HepG2 (cell line): ENCODE data around the gene MTMR3. TPM values are rescaled to one million over a fixed set of nuclear protein-coding genes. Genes with fewer than 3 reads are reported as not detected.

ENCODE experiments used
- ATAC-seq: fragments of 200-7000 bp; cut with Tn5 transposase; 3 replicates; pipeline ENCODE4 v1.9.1; 2020; ENCODE audit warnings: mild to moderate bottlenecking, moderate library complexity
- BruUV-seq: library from RNA; stranded (reverse); fragments of 400-500 nt; replicated peaks from 2 replicates; lab custom pipeline; 2021; lab: Mats Ljungman, UMichigan
- CTCF ChIA-PET: fragments of 300-600 bp; formaldehyde crosslinking; extraction: SDS; loops from one replicate; lab custom pipeline; 2021; ENCODE audit warnings: low total read pairs, inconsistent platforms, low intra/inter-chr PET ratio; lab: Yijun Ruan, JAX
- POLR2A ChIA-PET: fragments of 350-600 bp; sonication (Branson Sonifier 250); formaldehyde crosslinking; loops from one replicate; lab custom pipeline; 2020; ENCODE audit warnings: antibody characterized with exemption, inconsistent platforms; lab: Yijun Ruan, JAX
- DNase-seq: peaks from one replicate; pipeline ENCODE4 v3.0.0-alpha.2; 2015; ENCODE audit warnings: low spot score
- FAIRE-seq: peaks from 3 replicates; lab custom pipeline; 2011; peaks lifted over from hg19 to GRCh38; lab: Jason Lieb, UNC
- H2AFZ ChIP-seq: one replicate; pipeline ENCODE4 v1.6.1; 2011; ENCODE audit warnings: low read length, inconsistent platforms
- H3K27ac ChIP-seq: fragments of 300-600 bp; 3 replicates; pipeline ENCODE4 v1.8.0; 2011; ENCODE audit warnings: mixed run types, mild to moderate bottlenecking, mixed read lengths, low read length, inconsistent platforms; ENCODE audit not compliant: insufficient read depth; ENCODE audit errors: extremely low read length
- H3K27me3 ChIP-seq, 2 experiments: fragments of 200-600 bp in 1 of 2; 2 replicates in 1 of 2; 3 replicates in 1 of 2; pipeline versions ENCODE4 v1.6.0 to v1.8.0; 2011; ENCODE audit warnings: low read length in 2 of 2, mild to moderate bottlenecking in 2 of 2, moderate library complexity in 2 of 2, inconsistent platforms in 1 of 2; ENCODE audit not compliant: insufficient read depth in 2 of 2, control insufficient read depth in 1 of 2
- H3K36me3 ChIP-seq, 2 experiments: fragments of 200-600 bp in 1 of 2; replicated peaks in 1 of 2; 2 replicates in 1 of 2; 3 replicates in 1 of 2; pipeline versions ENCODE4 v1.5.1 to v1.8.0; 2011; ENCODE audit warnings: low read length in 2 of 2, inconsistent platforms in 1 of 2; ENCODE audit not compliant: insufficient read depth in 2 of 2, control insufficient read depth in 1 of 2
- H3K4me1 ChIP-seq: 2 replicates; pipeline ENCODE4 v1.5.1; 2012; ENCODE audit warnings: low read length, inconsistent platforms; ENCODE audit not compliant: insufficient read depth
- H3K4me2 ChIP-seq: 2 replicates; pipeline ENCODE4 v1.6.0; 2011; ENCODE audit warnings: low read depth, low read length, inconsistent platforms
- H3K4me3 ChIP-seq, 3 experiments: fragments of 200-600 bp in 1 of 3; sonication (generic), shearing (Covaris generic) in 1 of 3; replicated peaks in 1 of 3; 2 replicates each; pipeline ENCODE4 v1.5.1; 2011 to 2016; ENCODE audit warnings: low read length in 3 of 3, inconsistent platforms in 2 of 3, low read depth in 2 of 3, mild to moderate bottlenecking in 2 of 3, control low read depth in 1 of 3, mixed read lengths in 1 of 3; ENCODE audit not compliant: insufficient read depth in 1 of 3
- H3K79me2 ChIP-seq: one replicate; pipeline ENCODE4 v1.6.1; 2011; ENCODE audit warnings: low read length, inconsistent platforms; ENCODE audit not compliant: insufficient read depth
- H3K9ac ChIP-seq: 2 replicates; pipeline ENCODE4 v1.6.0; 2011; ENCODE audit warnings: mild to moderate bottlenecking, low read depth, low read length, inconsistent platforms; ENCODE audit not compliant: insufficient read depth
- H3K9me3 ChIP-seq: 2 replicates; pipeline ENCODE4 v1.5.1; 2012; ENCODE audit warnings: mild to moderate bottlenecking, low read length
- H4K20me1 ChIP-seq: 2 replicates; pipeline ENCODE4 v1.6.0; 2011; ENCODE audit warnings: inconsistent platforms, mild to moderate bottlenecking, low read length, moderate library complexity; ENCODE audit not compliant: insufficient read depth
- NCOA2 ChIP-seq: sonication (generic); formaldehyde crosslinking; IDR thresholded peaks from 2 replicates; pipeline ENCODE4 v1.8.0; 2022; ENCODE audit warnings: inconsistent platforms
- SALL1 ChIP-seq: sonication (generic); formaldehyde crosslinking; IDR thresholded peaks from 2 replicates; pipeline ENCODE4 v1.8.0; 2022; ENCODE audit warnings: mild to moderate bottlenecking, missing genetic modification reagents
- SOX13 ChIP-seq, 3 experiments: fragments of 450-650 bp in 1 of 3; sonication (generic) in 1 of 3; formaldehyde crosslinking in 1 of 3; IDR thresholded peaks in 2 of 3; conservative IDR thresholded peaks in 1 of 3; 2 replicates each; pipeline versions ENCODE4 v1.5.0 to v1.6.1; 2016 to 2020; ENCODE audit warnings: antibody characterized with exemption in 1 of 3, mild to moderate bottlenecking in 1 of 3, missing compliant biosample characterization in 1 of 3, missing genetic modification reagents in 1 of 3, moderate library complexity in 1 of 3
- SOX5 ChIP-seq: IDR thresholded peaks from 2 replicates; pipeline ENCODE4 v1.6.1; 2016; ENCODE audit warnings: borderline replicate concordance
- ZNF124 ChIP-seq: sonication (generic); formaldehyde crosslinking; IDR thresholded peaks from 2 replicates; pipeline ENCODE4 v1.4.0; 2020; ENCODE audit warnings: missing genetic modification reagents
- ZNF556 ChIP-seq: sonication (generic); formaldehyde crosslinking; IDR thresholded peaks from 2 replicates; pipeline ENCODE4 v1.4.0; 2020; ENCODE audit warnings: mild to moderate bottlenecking, missing genetic modification reagents, borderline replicate concordance
- ZNF562 ChIP-seq: sonication (generic); formaldehyde crosslinking; IDR thresholded peaks from 2 replicates; pipeline ENCODE4 v1.8.0; 2022; ENCODE audit warnings: missing genetic modification reagents, borderline replicate concordance
- ZNF652 ChIP-seq: IDR thresholded peaks from 2 replicates; pipeline ENCODE4 v1.6.1; 2016; ENCODE audit warnings: low read depth, borderline replicate concordance
- WGBS: methylation state at CpG from one replicate; pipeline ENCODE4 v1.1.6; 2017; ENCODE audit warnings: low lambda C conversion rate; 5-methylcytosine and 5-hydroxymethylcytosine counted together
- in situ Hi-C: cut with HindIII; loops from 2 replicates; pipeline ENCODE4 v1.10.0; 2017; ENCODE audit warnings: low pct_unique_long_range_greater_than_20kb; ENCODE audit not compliant: extremely low pct_ligation_motif_present
- intact Hi-C: fragments of 100-400 bp; cut with micrococcal nuclease; formaldehyde crosslinking; loops from one replicate; pipeline ENCODE4 v1.10.0; 2022; ENCODE audit not compliant: unreplicated experiment
- polyA plus RNA-seq, 8 experiments: library from polyadenylated mRNA; depleted of rRNA in 3 of 8; stranded (reverse) in 7 of 8; unstranded in 1 of 8; fragments of >200 nt; fragmentation: Illumina TruSeq in 4 of 8; extraction: Trizol in 4 of 8; gene quantifications; 2 replicates each; pipeline versions ENCODE4 v1.2.1 to v1.2.3, GENCODE V29; 2011 to 2016; ENCODE audit warnings: low read depth in 4 of 8, missing spikeins in 1 of 8, mixed read lengths in 1 of 8; ENCODE audit not compliant: insufficient read depth in 1 of 8
- total RNA-seq, 5 experiments: library from RNA; depleted of rRNA; stranded (reverse); fragments of >200 nt; fragmentation: Illumina TruSeq; extraction: Trizol; gene quantifications; 2 replicates each; pipeline ENCODE4 v1.2.3, GENCODE V29; 2016; ENCODE audit warnings: low read depth in 1 of 5
- TF ChIP-seq, protein P1 (sequence below): sonication (generic); formaldehyde crosslinking; IDR thresholded peaks from 2 replicates; pipeline ENCODE4 v1.4.0; 2020; ENCODE audit warnings: missing genetic modification reagents
- TF ChIP-seq, protein P2 (sequence below): sonication (generic); formaldehyde crosslinking; IDR thresholded peaks from 2 replicates; pipeline ENCODE4 v1.4.0; 2020; ENCODE audit warnings: missing genetic modification reagents

The MTMR3 gene
- total and polyA plus RNA-seq, 2 of the 13 experiments (the other 11 are each of a cell fraction or from before 2014, with no cell fraction given): 12.6 to 24.8 TPM

DNA sequence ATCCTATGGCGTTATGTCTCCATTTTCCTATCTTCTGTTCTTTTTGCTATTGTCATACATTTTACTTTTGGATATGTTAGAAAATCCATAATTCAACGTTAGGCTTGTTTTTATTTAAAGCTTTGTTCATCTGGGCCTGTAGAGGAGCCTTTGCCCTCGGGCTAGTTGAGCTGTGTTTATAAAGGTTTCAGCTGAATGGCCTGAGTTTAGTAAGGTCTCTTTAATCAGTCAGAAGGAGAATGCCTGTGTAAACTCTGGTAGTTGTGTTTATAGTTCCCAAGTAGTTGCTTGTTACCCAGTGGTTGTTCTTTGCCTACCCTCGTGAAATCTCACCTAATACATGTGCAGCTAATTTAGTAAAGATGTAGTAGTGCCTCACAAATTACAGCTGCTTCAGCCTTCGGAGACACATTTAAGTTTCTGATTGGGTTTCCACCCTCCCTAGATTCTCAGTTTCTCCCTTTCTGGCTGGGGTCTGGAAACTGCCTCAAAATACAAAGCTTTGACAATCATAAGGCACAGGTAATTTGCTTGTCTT lies 33.1 kb downstream of the MTMR3 start (continued):
- TF ChIP-seq, protein P1, sequence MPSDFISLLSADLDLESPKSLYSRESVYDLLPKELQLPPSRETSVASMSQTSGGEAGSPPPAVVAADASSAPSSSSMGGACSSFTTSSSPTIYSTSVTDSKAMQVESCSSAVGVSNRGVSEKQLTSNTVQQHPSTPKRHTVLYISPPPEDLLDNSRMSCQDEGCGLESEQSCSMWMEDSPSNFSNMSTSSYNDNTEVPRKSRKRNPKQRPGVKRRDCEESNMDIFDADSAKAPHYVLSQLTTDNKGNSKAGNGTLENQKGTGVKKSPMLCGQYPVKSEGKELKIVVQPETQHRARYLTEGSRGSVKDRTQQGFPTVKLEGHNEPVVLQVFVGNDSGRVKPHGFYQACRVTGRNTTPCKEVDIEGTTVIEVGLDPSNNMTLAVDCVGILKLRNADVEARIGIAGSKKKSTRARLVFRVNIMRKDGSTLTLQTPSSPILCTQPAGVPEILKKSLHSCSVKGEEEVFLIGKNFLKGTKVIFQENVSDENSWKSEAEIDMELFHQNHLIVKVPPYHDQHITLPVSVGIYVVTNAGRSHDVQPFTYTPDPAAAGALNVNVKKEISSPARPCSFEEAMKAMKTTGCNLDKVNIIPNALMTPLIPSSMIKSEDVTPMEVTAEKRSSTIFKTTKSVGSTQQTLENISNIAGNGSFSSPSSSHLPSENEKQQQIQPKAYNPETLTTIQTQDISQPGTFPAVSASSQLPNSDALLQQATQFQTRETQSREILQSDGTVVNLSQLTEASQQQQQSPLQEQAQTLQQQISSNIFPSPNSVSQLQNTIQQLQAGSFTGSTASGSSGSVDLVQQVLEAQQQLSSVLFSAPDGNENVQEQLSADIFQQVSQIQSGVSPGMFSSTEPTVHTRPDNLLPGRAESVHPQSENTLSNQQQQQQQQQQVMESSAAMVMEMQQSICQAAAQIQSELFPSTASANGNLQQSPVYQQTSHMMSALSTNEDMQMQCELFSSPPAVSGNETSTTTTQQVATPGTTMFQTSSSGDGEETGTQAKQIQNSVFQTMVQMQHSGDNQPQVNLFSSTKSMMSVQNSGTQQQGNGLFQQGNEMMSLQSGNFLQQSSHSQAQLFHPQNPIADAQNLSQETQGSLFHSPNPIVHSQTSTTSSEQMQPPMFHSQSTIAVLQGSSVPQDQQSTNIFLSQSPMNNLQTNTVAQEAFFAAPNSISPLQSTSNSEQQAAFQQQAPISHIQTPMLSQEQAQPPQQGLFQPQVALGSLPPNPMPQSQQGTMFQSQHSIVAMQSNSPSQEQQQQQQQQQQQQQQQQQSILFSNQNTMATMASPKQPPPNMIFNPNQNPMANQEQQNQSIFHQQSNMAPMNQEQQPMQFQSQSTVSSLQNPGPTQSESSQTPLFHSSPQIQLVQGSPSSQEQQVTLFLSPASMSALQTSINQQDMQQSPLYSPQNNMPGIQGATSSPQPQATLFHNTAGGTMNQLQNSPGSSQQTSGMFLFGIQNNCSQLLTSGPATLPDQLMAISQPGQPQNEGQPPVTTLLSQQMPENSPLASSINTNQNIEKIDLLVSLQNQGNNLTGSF (CRISPR knock-in tag): no peak
- TF ChIP-seq, all 625 proteins: peak for 1

DNA sequence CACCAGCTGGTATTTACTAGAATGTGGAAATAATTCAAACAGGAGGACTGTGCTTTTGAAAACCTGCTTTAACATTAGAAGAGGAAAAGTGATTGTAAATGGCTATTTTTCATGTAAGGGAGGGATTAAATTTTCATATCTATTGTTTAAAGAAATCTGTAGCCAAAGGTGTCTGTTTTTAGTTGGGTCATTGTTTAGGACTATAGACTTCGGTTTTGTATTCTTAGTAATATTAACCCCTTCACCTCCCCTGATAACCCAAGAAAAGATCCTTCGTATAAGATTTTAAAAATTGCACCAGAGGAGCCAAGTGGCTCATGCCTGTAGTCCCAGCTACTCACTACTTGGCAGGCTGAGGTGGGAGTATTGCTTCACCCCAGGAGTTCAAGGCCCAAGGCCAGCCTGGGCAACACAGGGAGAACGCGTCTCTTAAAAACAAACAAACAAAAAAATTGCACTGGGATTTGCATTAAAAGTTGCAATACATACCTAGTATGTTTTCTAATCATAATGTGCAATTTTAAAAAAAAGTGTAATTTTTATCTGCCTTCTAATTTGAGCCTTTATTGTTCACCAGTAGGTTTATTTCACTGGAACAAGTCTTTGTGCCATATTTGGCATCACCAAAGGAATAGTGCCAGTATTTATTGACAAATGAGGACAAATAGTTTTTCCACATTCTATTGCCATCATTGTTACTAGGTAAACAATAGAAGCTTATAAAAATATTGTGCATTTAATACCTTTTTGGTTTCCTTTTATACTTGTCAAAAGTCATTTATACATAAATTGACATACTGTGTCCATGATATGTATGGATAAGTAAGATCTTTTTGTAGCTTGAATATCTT lies 34.3 kb downstream of the MTMR3 start:
- H3K27ac ChIP-seq: no peak overlapping the region
- H3K27me3 ChIP-seq: no peaks in the 10 kb centered on the region
- H3K4me3 ChIP-seq: no peak overlapping the region
- intact Hi-C loops: no loop called here
- ChIA-PET CTCF (no interaction called here), POLR2A (interaction anchor here (0.6 to 1.5 kb wide), 2 partner anchors 34 to 768 kb away, joined by 3 to 8 read pairs; partner anchors contain the start of gene MTMR3)
- in situ Hi-C loops: no loop called here
- H3K79me2 ChIP-seq: peaks cover 59% of the 10 kb centered on the region
- H3K4me1 ChIP-seq: peaks cover 43% of the 10 kb centered on the region
- no peaks in the 10 kb centered on the region for H3K9me3 ChIP-seq
- H3K9ac ChIP-seq: no peak overlapping the region
- FAIRE-seq (peak; percentile 63), DNase-seq (peak; percentile 57), ATAC-seq (peak; percentile 69)
- WGBS: 16% methylated on average over 4 of the region's 4 CpGs
- BruUV-seq: no TSS peak
- no peaks in the 10 kb centered on the region for H3K36me3 ChIP-seq
- no peak overlapping the region for H2AFZ ChIP-seq
- H4K20me1 ChIP-seq: peaks cover 20% of the 10 kb centered on the region
- H3K4me2 ChIP-seq: 0 out of 2 replicates have a peak overlapping the region, but pooled peaks have one; percentile 1
- 0 out of 2 replicates have a peak, but pooled peaks have one; percentile 12 for TF ChIP-seq SOX5 (CRISPR knock-in tag)
- peak; percentile 82 for TF ChIP-seq SALL1 (CRISPR knock-in tag)
- peak; percentile 41; the same call in 1 of the 2 replicates for TF ChIP-seq NCOA2 (CRISPR knock-in tag)
- TF ChIP-seq ZNF556: no peak
- TF ChIP-seq, protein P2, sequence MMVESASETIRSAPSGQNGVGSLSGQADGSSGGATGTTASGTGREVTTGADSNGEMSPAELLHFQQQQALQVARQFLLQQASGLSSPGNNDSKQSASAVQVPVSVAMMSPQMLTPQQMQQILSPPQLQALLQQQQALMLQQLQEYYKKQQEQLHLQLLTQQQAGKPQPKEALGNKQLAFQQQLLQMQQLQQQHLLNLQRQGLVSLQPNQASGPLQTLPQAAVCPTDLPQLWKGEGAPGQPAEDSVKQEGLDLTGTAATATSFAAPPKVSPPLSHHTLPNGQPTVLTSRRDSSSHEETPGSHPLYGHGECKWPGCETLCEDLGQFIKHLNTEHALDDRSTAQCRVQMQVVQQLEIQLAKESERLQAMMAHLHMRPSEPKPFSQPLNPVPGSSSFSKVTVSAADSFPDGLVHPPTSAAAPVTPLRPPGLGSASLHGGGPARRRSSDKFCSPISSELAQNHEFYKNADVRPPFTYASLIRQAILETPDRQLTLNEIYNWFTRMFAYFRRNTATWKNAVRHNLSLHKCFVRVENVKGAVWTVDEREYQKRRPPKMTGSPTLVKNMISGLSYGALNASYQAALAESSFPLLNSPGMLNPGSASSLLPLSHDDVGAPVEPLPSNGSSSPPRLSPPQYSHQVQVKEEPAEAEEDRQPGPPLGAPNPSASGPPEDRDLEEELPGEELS: peak; percentile 87
- TF ChIP-seq ZNF124 (CRISPR knock-in tag): no peak
- TF ChIP-seq ZNF562 (CRISPR knock-in tag): no peak
- TF ChIP-seq SOX13 (IDR thresholded peaks at IDR 0.05): no peak
- peak in 1 of 2 experiments; percentile 42; a peak in 1 of 4 replicates for TF ChIP-seq SOX13 (CRISPR knock-in tag; conservative IDR thresholded peaks at IDR 0.05 in 1 of 2, IDR thresholded peaks at IDR 0.05 in 1 of 2)
- TF ChIP-seq ZNF652: peak; percentile 67
